C4-2B (cell line): ENCODE measurements around the gene LARGE1.

ENCODE experiments used
- H3K27ac ChIP-seq: fragments of 450-650 bp; 2 replicates; pipeline ENCODE4 v1.5.1; 2017
- ZFX ChIP-seq: fragments of 450-650 bp; IDR thresholded peaks from 2 replicates; pipeline ENCODE4 v1.6.1; 2017
- TF ChIP-seq, protein P1 (sequence below): fragments of 450-650 bp; conservative IDR thresholded peaks from 2 replicates; pipeline ENCODE4 v1.5.1; 2017; ENCODE audit warnings: mild to moderate bottlenecking

The LARGE1 gene

DNA sequence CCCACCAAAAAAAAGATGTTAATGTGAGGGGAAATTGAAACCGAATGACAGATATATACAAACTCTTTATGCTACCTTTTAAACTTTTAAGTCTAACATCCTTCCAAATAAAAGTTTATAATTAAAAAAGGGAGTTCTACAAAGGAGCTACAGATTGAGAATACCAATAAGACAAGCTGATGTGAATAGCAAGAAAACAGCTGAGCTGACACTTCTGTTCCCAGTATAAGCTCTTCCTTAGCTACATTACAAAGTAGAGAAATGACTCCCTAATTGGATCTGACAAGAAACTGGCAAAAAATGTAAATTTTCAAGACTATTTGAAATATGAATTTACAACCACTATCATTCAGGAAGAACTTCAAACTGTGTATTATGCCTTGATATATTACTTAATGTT, 567.5 kb downstream of the LARGE1 start:
- H3K27ac ChIP-seq: no peak overlapping the region
- TF ChIP-seq ZFX: no peak
- TF ChIP-seq, protein P1, sequence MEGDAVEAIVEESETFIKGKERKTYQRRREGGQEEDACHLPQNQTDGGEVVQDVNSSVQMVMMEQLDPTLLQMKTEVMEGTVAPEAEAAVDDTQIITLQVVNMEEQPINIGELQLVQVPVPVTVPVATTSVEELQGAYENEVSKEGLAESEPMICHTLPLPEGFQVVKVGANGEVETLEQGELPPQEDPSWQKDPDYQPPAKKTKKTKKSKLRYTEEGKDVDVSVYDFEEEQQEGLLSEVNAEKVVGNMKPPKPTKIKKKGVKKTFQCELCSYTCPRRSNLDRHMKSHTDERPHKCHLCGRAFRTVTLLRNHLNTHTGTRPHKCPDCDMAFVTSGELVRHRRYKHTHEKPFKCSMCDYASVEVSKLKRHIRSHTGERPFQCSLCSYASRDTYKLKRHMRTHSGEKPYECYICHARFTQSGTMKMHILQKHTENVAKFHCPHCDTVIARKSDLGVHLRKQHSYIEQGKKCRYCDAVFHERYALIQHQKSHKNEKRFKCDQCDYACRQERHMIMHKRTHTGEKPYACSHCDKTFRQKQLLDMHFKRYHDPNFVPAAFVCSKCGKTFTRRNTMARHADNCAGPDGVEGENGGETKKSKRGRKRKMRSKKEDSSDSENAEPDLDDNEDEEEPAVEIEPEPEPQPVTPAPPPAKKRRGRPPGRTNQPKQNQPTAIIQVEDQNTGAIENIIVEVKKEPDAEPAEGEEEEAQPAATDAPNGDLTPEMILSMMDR: no peak

DNA sequence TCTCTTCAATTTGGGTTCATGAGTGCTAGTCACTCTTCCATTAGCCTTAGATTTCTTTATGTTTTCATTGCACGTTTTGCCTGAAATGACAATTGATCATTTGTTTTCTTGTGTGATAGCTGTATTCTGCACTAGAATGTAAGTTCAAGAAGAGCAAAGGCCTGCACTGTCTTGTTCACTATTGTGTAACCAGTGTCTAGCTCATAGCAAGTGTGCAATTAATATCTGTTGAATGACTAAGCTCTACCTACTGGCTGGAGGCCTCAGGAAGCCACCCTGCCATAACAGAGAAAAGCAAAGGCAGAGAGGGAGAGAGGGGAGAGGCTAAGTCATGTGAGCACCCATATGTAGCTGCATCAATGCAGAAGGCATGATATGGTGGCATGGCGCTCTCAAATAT, 569.3 kb downstream of the LARGE1 start:
- no peak overlapping the region for H3K27ac ChIP-seq
- TF ChIP-seq, protein P1: no peak
- TF ChIP-seq ZFX: no peak

DNA sequence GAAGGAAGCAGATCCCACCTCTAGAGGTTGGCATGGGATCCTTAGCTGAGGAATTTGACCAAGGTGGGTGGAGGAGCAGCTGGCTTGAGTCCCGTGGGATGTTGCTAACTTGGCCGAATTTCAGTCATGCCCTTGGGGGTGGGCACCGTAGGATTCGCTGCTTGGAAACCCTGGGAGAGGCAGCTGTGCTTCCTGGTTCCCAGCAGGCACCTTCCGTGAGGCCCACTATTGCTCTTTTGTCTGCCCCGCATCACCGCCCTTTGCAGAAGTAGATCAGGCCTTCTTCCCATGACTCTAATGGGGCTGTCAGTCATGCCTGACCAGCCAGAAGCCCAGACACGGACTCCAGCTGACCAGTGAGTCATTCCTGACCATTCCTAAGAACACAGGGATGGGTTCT, 569.8 kb downstream of the LARGE1 start:
- TF ChIP-seq, protein P1: no peak
- no peak for TF ChIP-seq ZFX
- no peak overlapping the region for H3K27ac ChIP-seq

DNA sequence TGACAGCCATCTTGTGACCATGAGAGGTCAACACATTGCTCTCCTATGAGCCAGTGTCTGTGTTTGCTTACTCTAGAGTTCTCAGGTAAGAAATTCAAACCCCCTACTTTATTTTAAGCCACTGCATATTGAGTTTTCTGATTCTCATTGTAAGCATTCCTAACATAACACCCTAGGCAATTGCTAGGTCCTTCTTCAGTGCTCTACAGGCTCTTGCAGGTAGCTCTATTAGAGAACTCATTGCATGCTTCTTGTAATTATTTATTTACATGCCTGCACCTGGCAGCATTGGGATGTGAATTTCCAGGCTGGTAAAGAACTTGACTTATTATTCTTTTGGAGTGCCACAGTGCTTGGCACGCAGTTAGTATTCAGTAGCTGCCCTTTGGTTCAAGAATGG, 573.3 kb downstream of the LARGE1 start:
- no peak overlapping the region for H3K27ac ChIP-seq
- no peak for TF ChIP-seq ZFX
- TF ChIP-seq, protein P1: no peak

DNA sequence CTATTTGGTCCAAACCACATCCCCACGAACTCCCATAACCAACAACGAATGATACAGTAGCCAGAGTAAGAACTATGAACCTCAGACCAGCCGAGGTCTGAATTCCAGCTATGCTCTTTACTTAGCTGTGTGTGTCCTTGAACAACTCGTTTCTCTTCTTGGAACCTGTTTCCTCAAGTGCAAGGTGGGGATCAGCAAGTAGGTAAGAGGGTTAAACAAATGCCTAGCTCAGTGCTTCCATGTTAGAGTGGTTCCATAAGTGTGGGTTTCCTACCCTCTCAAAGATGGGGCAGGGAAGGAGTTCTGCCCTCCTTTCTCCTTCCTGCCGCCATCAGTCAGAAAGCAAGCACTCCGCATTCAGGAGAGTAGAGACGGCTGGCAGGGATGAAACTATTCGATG, 578.7 kb downstream of the LARGE1 start:
- no peak for TF ChIP-seq ZFX

DNA sequence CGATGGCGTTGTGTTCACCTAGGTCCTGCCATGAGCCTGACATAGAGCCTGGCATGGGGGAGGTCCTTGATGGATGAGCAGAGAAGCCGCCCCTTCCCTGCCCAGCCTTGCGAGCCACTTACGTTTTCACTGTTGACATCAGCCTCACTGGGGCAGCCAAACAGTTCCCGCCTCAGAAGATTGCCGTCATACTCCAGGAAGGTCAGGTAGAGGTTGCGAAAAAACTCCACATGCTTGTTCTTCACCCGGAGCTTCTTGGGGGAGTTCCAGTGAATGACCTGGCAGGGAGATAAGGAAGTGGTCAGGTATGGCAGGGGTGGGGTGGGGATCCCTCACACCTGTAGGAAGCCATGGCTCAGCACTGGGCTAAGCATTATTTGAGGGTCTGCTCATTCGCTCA, 582.8 kb downstream of the LARGE1 start:
- H3K27ac ChIP-seq: peak overlapping the region; percentile 31
- TF ChIP-seq, protein P1: no peak
- TF ChIP-seq ZFX: no peak

More for the DNA sequence above, 578.7 kb downstream of the LARGE1 start:
- H3K27ac ChIP-seq: no peak overlapping the region

DNA sequence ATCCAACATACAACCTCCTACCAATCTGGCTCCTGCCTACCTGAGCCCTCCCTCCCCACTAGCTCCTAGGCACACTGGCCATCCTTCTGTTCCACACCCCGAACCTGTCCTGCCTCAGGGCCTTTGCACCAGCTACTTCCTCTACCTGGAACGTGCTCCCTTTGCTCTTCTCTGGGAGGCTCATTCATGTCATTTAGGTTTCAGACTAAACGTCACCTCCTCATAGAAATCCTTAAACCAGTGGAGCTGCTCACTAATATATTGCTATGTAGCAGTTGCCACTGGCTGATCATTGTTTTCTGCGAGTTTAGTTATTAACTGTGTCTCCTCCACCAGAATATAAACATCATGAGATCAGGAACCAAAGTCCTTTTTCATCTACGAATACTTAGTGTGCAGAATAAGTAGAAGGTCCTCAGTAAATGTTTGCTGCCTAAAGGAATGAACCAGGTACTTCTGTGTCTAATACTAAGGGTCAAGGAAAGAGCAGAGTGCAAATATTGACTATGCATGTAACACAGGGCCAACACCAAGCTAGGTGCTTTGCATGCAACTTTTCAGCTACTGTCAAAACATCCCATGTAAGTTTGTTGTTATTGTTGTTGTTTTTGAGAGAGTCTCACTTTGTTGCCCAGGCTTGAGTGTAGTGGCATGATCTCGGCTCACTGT, 584.5 kb downstream of the LARGE1 start:
- no peak overlapping the region for H3K27ac ChIP-seq
- no peak for TF ChIP-seq ZFX
- TF ChIP-seq, protein P1: no peak

DNA sequence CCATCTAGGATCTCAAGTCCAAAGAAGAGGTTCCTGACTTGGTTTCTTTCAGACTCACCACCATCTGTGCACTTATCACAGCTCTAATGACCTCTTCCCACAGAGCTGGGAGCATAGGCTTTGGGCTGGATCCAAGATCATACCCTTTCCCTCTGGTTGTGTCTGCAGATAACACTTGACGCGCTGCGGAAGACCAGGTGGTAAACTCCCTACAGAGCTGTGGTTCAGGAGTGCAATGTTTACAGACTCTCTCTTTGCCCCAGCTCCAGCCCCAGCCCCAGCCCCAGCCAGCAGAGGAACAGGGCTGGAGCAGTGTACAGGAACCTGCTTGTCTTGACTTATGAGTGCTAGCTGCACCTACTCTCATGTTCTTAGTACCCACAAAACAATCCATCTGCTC, 587.7 kb downstream of the LARGE1 start:
- H3K27ac ChIP-seq: no peak overlapping the region
- TF ChIP-seq ZFX: no peak
- TF ChIP-seq, protein P1: no peak
